ENCODE data around the gene MOK. TPM values are rescaled to one million over a fixed set of nuclear protein-coding genes. Genes with fewer than 3 reads are reported as not detected.
"Not testable (repeated sequence)": the region's sequence is repeated elsewhere in the genome, so short reads cannot be mapped to it uniquely, and the experiment has no call there.

MOK gene
- 5.8 and 5.9 TPM in 2 replicates for total RNA-seq (2014; rRNA removed; shearing (Covaris generic))

GRCh38 chr14:102304611-102305506 is at the start of gene MOK:
MOK (minus strand) TSS chr14:102305164; CDS start chr14:102304968, 196 bp downstream.
- peak; percentile 96 to 98 for DNase-seq
- Histone ChIP-seq H3K27me3 (no peaks in the 10 kb centered on the region), H3K4me3 (peak within 1 kb of the TSS; percentile 67), H3K9me3 (replicated peaks) (no peaks in the 10 kb centered on the region), H3K36me3 (no peaks in the 10 kb centered on the region), H3K27ac (no peak within 1 kb of the TSS), H3K4me1 (no peaks in the 10 kb centered on the region)

- Histone ChIP-seq H3K27me3 (no peaks in the 10 kb centered on the region), H3K4me1 (no peaks in the 10 kb centered on the region), H3K9me3 (replicated peaks) (no peaks in the 10 kb centered on the region), H3K4me3 (no peak overlapping the region), H3K27ac (no peak overlapping the region), H3K36me3 (peaks cover 17% of the 10 kb centered on the region)
- no peak for DNase-seq
Measured at GRCh38 chr14:102353126-102353619, 48.2 kb upstream of the MOK start.

GRCh38 chr14:102352213-102352612 is 47.2 kb upstream of the MOK start:
- Histone ChIP-seq H3K9me3 (replicated peaks) (no peaks in the 10 kb centered on the region), H3K4me1 (no peaks in the 10 kb centered on the region)
- no peak for DNase-seq

GRCh38 chr14:102351593-102351992 is 46.6 kb upstream of the MOK start:
- peaks cover 32% of the 10 kb centered on the region for H3K36me3 ChIP-seq
- H3K27me3 ChIP-seq; H3K4me1 ChIP-seq; H3K27ac ChIP-seq; H3K9me3 ChIP-seq (replicated peaks); H3K4me3 ChIP-seq; DNase-seq: not testable (repeated sequence)

More at GRCh38 chr14:102352213-102352612, 47.2 kb upstream of the MOK start:
- Histone ChIP-seq H3K36me3 (peaks cover 26% of the 10 kb centered on the region), H3K27me3 (no peaks in the 10 kb centered on the region), H3K4me3 (no peak overlapping the region), H3K27ac (no peak overlapping the region)

GRCh38 chr14:102351023-102351422 is 46.1 kb upstream of the MOK start:
- peaks cover 34% of the 10 kb centered on the region for H3K36me3 ChIP-seq
- no peak overlapping the region for H3K4me3 ChIP-seq
- no peak overlapping the region for H3K27ac ChIP-seq
- no peaks in the 10 kb centered on the region for H3K9me3 ChIP-seq (replicated peaks)
- no peaks in the 10 kb centered on the region for H3K4me1 ChIP-seq
- no peaks in the 10 kb centered on the region for H3K27me3 ChIP-seq
- no peak for DNase-seq

GRCh38 chr14:102348376-102348775 is 43.4 kb upstream of the MOK start:
- DNase-seq: no peak
- H3K27me3 ChIP-seq: no peaks in the 10 kb centered on the region
- H3K36me3 ChIP-seq: peaks cover 35% of the 10 kb centered on the region
- H3K9me3 ChIP-seq (replicated peaks): no peaks in the 10 kb centered on the region
- H3K27ac ChIP-seq: no peak overlapping the region
- H3K4me1 ChIP-seq: no peaks in the 10 kb centered on the region
- no peak overlapping the region for H3K4me3 ChIP-seq

- Histone ChIP-seq H3K36me3 (peaks cover 32% of the 10 kb centered on the region), H3K27ac (no peak overlapping the region), H3K4me3 (no peak overlapping the region), H3K9me3 (replicated peaks) (no peaks in the 10 kb centered on the region), H3K27me3 (no peaks in the 10 kb centered on the region), H3K4me1 (no peaks in the 10 kb centered on the region)
- DNase-seq: no peak
Measured at GRCh38 chr14:102346645-102347044, 41.7 kb upstream of the MOK start.

GRCh38 chr14:102345232-102345631 is 40.3 kb upstream of the MOK start:
- DNase-seq: no peak
- no peak overlapping the region for H3K4me3 ChIP-seq
- H3K36me3 ChIP-seq: peaks cover 32% of the 10 kb centered on the region
- H3K9me3 ChIP-seq (replicated peaks): no peaks in the 10 kb centered on the region
- H3K27me3 ChIP-seq: no peaks in the 10 kb centered on the region
- H3K27ac ChIP-seq: no peak overlapping the region
- no peaks in the 10 kb centered on the region for H3K4me1 ChIP-seq

GRCh38 chr14:102344485-102344884 is 39.5 kb upstream of the MOK start:
- Histone ChIP-seq H3K27me3 (no peaks in the 10 kb centered on the region), H3K9me3 (replicated peaks) (no peaks in the 10 kb centered on the region), H3K4me1 (no peaks in the 10 kb centered on the region), H3K27ac (no peak overlapping the region), H3K36me3 (peaks cover 32% of the 10 kb centered on the region), H3K4me3 (no peak overlapping the region)
- no peak for DNase-seq

GRCh38 chr14:102344084-102344483 is 39.1 kb upstream of the MOK start:
- H3K4me3 ChIP-seq: no peak overlapping the region
- H3K4me1 ChIP-seq: no peaks in the 10 kb centered on the region
- peaks cover 32% of the 10 kb centered on the region for H3K36me3 ChIP-seq
- no peak for DNase-seq
- no peak overlapping the region for H3K27ac ChIP-seq
- no peaks in the 10 kb centered on the region for H3K9me3 ChIP-seq (replicated peaks)
- no peaks in the 10 kb centered on the region for H3K27me3 ChIP-seq

GRCh38 chr14:102342238-102342637 is 37.3 kb upstream of the MOK start:
- Histone ChIP-seq H3K27ac (no peak overlapping the region), H3K36me3 (peaks cover 21% of the 10 kb centered on the region)

GRCh38 chr14:102341566-102341965 is 36.6 kb upstream of the MOK start:
- Histone ChIP-seq H3K4me3 (no peak overlapping the region), H3K36me3 (peaks cover 14% of the 10 kb centered on the region), H3K4me1 (no peaks in the 10 kb centered on the region), H3K27ac (no peak overlapping the region), H3K9me3 (replicated peaks) (no peaks in the 10 kb centered on the region), H3K27me3 (no peaks in the 10 kb centered on the region)
- DNase-seq: no peak

More at GRCh38 chr14:102342238-102342637, 37.3 kb upstream of the MOK start:
- Histone ChIP-seq H3K4me3 (no peak overlapping the region), H3K27me3 (no peaks in the 10 kb centered on the region), H3K4me1 (no peaks in the 10 kb centered on the region), H3K9me3 (replicated peaks) (no peaks in the 10 kb centered on the region)
- DNase-seq: no peak

- Histone ChIP-seq H3K27me3 (no peaks in the 10 kb centered on the region), H3K4me3 (no peak overlapping the region), H3K9me3 (replicated peaks) (no peaks in the 10 kb centered on the region), H3K36me3 (peaks cover 3% of the 10 kb centered on the region; the same call in 1 of the 2 replicates), H3K27ac (no peak overlapping the region), H3K4me1 (no peaks in the 10 kb centered on the region)
- no peak for DNase-seq
Measured at GRCh38 chr14:102338724-102339123, 33.8 kb upstream of the MOK start.

GRCh38 chr14:102335163-102335562 is 30.2 kb upstream of the MOK start:
- no peak overlapping the region for H3K27ac ChIP-seq
- H3K27me3 ChIP-seq: no peaks in the 10 kb centered on the region
- H3K36me3 ChIP-seq: no peaks in the 10 kb centered on the region
- no peak overlapping the region for H3K4me3 ChIP-seq
- no peak for DNase-seq
- no peaks in the 10 kb centered on the region for H3K4me1 ChIP-seq
- H3K9me3 ChIP-seq (replicated peaks): no peaks in the 10 kb centered on the region

- Histone ChIP-seq H3K27me3 (no peaks in the 10 kb centered on the region), H3K4me3 (no peak overlapping the region)
Measured at GRCh38 chr14:102333795-102334705, 29.1 kb upstream of the MOK start.

More at GRCh38 chr14:102333795-102334705, 29.1 kb upstream of the MOK start:
- no peak for DNase-seq
- no peaks in the 10 kb centered on the region for H3K9me3 ChIP-seq (replicated peaks)
- no peaks in the 10 kb centered on the region for H3K4me1 ChIP-seq
- no peaks in the 10 kb centered on the region for H3K36me3 ChIP-seq
- no peak overlapping the region for H3K27ac ChIP-seq

Measured in SJCRH30 (cell line).